A549 (cell line): ENCODE results near the gene DDAH2.

Source experiments
- EP300 ChIP-seq, 2 experiments: fragments of >200 bp; sonication (Bioruptor Twin); formaldehyde crosslinking; IDR thresholded peaks; 2 replicates in 1 of 2; 3 replicates in 1 of 2; pipeline ENCODE4 v1.6.1; 2016 to 2017
- ESRRA ChIP-seq: fragments of 150-350 bp; IDR thresholded peaks from 2 replicates; pipeline ENCODE4 v1.6.1; 2014; ENCODE audit warnings: mild to moderate bottlenecking, low read length, borderline replicate concordance
- KDM5A ChIP-seq: fragments of 200-600 bp; sonication (generic); IDR thresholded peaks from 2 replicates; pipeline ENCODE4 v1.6.1; 2016; ENCODE audit warnings: antibody characterized with exemption, mild to moderate bottlenecking
- MAFK ChIP-seq: fragments of 450-650 bp; IDR thresholded peaks from 2 replicates; pipeline ENCODE4 v1.6.1; 2014; ENCODE audit not compliant: partially characterized antibody
- MAX ChIP-seq: IDR thresholded peaks from 2 replicates; pipeline ENCODE4 v1.6.1; 2012
- NR3C1 ChIP-seq: fragments of >200 bp; sonication (Bioruptor Twin); formaldehyde crosslinking; IDR thresholded peaks from 3 replicates; pipeline ENCODE4 v1.6.1; 2017
- POLR2A ChIP-seq: IDR thresholded peaks from 2 replicates; pipeline ENCODE4 v1.6.1; 2012; ENCODE audit warnings: mild to moderate bottlenecking, low read length
- TF ChIP-seq, protein P1 (sequence below): fragments of >200 bp; sonication (Bioruptor Twin); formaldehyde crosslinking; IDR thresholded peaks from 3 replicates; pipeline ENCODE4 v1.5.1; 2016
- TF ChIP-seq, protein P2 (sequence below): IDR thresholded peaks from 2 replicates; pipeline ENCODE4 v1.6.1; 2012; ENCODE audit warnings: low read depth, borderline replicate concordance
- TF ChIP-seq, protein P3 (sequence below): fragments of 200-600 bp; sonication (generic); IDR thresholded peaks from 2 replicates; pipeline ENCODE4 v1.6.1; 2016; ENCODE audit warnings: antibody characterized with exemption, mild to moderate bottlenecking, moderate library complexity

- TF ChIP-seq, protein P1, sequence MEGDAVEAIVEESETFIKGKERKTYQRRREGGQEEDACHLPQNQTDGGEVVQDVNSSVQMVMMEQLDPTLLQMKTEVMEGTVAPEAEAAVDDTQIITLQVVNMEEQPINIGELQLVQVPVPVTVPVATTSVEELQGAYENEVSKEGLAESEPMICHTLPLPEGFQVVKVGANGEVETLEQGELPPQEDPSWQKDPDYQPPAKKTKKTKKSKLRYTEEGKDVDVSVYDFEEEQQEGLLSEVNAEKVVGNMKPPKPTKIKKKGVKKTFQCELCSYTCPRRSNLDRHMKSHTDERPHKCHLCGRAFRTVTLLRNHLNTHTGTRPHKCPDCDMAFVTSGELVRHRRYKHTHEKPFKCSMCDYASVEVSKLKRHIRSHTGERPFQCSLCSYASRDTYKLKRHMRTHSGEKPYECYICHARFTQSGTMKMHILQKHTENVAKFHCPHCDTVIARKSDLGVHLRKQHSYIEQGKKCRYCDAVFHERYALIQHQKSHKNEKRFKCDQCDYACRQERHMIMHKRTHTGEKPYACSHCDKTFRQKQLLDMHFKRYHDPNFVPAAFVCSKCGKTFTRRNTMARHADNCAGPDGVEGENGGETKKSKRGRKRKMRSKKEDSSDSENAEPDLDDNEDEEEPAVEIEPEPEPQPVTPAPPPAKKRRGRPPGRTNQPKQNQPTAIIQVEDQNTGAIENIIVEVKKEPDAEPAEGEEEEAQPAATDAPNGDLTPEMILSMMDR, result no peak
- TF ChIP-seq, protein P2, sequence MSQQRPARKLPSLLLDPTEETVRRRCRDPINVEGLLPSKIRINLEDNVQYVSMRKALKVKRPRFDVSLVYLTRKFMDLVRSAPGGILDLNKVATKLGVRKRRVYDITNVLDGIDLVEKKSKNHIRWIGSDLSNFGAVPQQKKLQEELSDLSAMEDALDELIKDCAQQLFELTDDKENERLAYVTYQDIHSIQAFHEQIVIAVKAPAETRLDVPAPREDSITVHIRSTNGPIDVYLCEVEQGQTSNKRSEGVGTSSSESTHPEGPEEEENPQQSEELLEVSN, result no peak
- no peak for TF ChIP-seq MAFK
- no peak for TF ChIP-seq POLR2A
- TF ChIP-seq NR3C1, result no peak
- no peak for TF ChIP-seq MAX
- TF ChIP-seq EP300 (IDR thresholded peaks at IDR 0.05), result no peak
- TF ChIP-seq ESRRA, result no peak
- TF ChIP-seq, protein P3, sequence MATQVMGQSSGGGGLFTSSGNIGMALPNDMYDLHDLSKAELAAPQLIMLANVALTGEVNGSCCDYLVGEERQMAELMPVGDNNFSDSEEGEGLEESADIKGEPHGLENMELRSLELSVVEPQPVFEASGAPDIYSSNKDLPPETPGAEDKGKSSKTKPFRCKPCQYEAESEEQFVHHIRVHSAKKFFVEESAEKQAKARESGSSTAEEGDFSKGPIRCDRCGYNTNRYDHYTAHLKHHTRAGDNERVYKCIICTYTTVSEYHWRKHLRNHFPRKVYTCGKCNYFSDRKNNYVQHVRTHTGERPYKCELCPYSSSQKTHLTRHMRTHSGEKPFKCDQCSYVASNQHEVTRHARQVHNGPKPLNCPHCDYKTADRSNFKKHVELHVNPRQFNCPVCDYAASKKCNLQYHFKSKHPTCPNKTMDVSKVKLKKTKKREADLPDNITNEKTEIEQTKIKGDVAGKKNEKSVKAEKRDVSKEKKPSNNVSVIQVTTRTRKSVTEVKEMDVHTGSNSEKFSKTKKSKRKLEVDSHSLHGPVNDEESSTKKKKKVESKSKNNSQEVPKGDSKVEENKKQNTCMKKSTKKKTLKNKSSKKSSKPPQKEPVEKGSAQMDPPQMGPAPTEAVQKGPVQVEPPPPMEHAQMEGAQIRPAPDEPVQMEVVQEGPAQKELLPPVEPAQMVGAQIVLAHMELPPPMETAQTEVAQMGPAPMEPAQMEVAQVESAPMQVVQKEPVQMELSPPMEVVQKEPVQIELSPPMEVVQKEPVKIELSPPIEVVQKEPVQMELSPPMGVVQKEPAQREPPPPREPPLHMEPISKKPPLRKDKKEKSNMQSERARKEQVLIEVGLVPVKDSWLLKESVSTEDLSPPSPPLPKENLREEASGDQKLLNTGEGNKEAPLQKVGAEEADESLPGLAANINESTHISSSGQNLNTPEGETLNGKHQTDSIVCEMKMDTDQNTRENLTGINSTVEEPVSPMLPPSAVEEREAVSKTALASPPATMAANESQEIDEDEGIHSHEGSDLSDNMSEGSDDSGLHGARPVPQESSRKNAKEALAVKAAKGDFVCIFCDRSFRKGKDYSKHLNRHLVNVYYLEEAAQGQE, result no peak
- TF ChIP-seq KDM5A, result no peak
Measured at GRCh38 chr6:31725502-31726350, 3.4 kb downstream of the DDAH2 start.
